Fibroblast of the aortic adventitia (primary cell): ENCODE measurements around the gene NFASC. TPM values are rescaled to one million over a fixed set of nuclear protein-coding genes. Genes with fewer than 3 reads are reported as not detected.

Experiments used
- DNase-seq: peaks from one replicate; pipeline ENCODE4 v3.0.0-alpha.2; 2010; ENCODE audit warnings: low read depth
- H3K4me3 ChIP-seq: 2 replicates; pipeline ENCODE4 v1.5.1; 2011; ENCODE audit warnings: low read depth, mild to moderate bottlenecking, control low read depth, low read length, moderate library complexity
- CTCF ChIP-seq: IDR thresholded peaks from 2 replicates; pipeline ENCODE4 v1.5.1; 2011; ENCODE audit warnings: mild to moderate bottlenecking, low read length, control low read depth, inconsistent platforms; ENCODE audit not compliant: insufficient read depth
- total RNA-seq: library from RNA; depleted of rRNA; stranded (reverse); fragments of >200 nt; gene quantifications from 2 replicates; pipeline ENCODE4 v1.2.3, GENCODE V29; 2012; ENCODE audit warnings: low replicate concordance

The NFASC gene
- total RNA-seq, 1 donor: 22.0 TPM

GRCh38 chr1:205056188-205056611, 185.5 kb downstream of the NFASC start:
- DNase-seq: no peak
- H3K4me3 ChIP-seq: no peak overlapping the region
- TF ChIP-seq CTCF: no peak

GRCh38 chr1:205056956-205057568, 186.4 kb downstream of the NFASC start:
- no peak for TF ChIP-seq CTCF
- DNase-seq: no peak
- no peak overlapping the region for H3K4me3 ChIP-seq

- TF ChIP-seq CTCF: no peak
These were observed 187.3 kb downstream of the NFASC start for GRCh38 chr1:205057808-205058575.

GRCh38 chr1:205058853-205059252, 188.2 kb downstream of the NFASC start:
- H3K4me3 ChIP-seq: no peak overlapping the region
- DNase-seq: no peak
- TF ChIP-seq CTCF: no peak

More at GRCh38 chr1:205057808-205058575, 187.3 kb downstream of the NFASC start:
- no peak for DNase-seq
- H3K4me3 ChIP-seq: no peak overlapping the region

GRCh38 chr1:205059660-205060059, 189.0 kb downstream of the NFASC start:
- no peak for TF ChIP-seq CTCF
- H3K4me3 ChIP-seq: no peak overlapping the region
- no peak for DNase-seq

GRCh38 chr1:205060746-205061145, 190.1 kb downstream of the NFASC start:
- TF ChIP-seq CTCF: no peak
- no peak for DNase-seq
- H3K4me3 ChIP-seq: no peak overlapping the region
